Measurements from ENCODE around the gene MLLT6.

DNA sequence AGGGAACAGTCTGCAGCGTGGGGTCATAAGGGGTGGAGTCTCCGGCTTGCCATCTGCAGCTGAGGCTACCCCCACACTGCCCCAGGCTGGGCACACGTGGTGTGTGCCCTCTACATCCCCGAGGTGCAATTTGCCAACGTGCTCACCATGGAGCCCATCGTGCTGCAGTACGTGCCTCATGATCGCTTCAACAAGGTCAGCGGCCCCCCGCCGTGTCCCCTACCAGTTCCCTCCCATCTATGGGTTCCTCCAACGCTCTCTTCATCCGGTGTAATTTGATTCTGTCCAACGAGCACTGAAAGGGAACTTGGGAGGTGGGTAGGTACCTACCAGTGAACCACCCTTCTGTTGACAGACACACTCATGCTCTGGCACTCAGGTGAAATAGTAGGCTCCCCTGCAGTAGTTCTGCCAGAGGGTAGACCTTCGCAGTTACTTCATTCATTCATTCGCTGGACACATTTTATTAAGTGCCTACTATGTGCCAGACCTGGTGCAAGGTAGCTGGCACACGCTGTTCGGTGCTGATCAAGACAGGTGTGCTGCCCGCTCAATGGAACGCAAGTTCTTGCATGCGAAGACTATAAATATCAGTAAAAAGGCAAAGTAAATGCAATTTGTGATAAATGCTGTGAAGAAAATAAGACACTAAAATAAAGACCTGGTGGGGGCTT is 2.7 kb downstream of the MLLT6 start:
- TF ChIP-seq CTCF (IDR thresholded peaks at IDR 0.05) (no peak), POLR2AphosphoS5 (IDR thresholded peaks at IDR 0.05) (no peak), EP300 (IDR thresholded peaks at IDR 0.05) (no peak), POLR2A (IDR thresholded peaks at IDR 0.05; ENCODE audit: low read depth) (no peak)

All from esophagus muscularis mucosa (tissue), 4 donors.